ENCODE measurements around the gene NPVF. TPM values are rescaled to one million over a fixed set of nuclear protein-coding genes. Genes with fewer than 3 reads are reported as not detected.

The NPVF gene
- polyA plus RNA-seq, 3 donors, result not detected

GRCh38 chr7:25253714-25254113 is 25.4 kb upstream of the NPVF start:
- no peaks in the 10 kb centered on the region for H3K9me3 ChIP-seq (replicated peaks in 1 of 2; ENCODE audit: control insufficient read depth in 1 of 2, insufficient read depth in 1 of 2, low read length in 2 of 2)
- no peak overlapping the region for H3K4me3 Mint-ChIP-seq
- H3K4me3 ChIP-seq (replicated peaks in 1 of 3; ENCODE audit: low read depth in 2 of 3, low read length in 3 of 3), result no peak overlapping the region
- H3K4me2 ChIP-seq (replicated peaks; ENCODE audit: extremely low read depth, low read length, poor library complexity, severe bottlenecking), result no peak overlapping the region
- H3K27me3 Mint-ChIP-seq (ENCODE audit: low read depth in 3 of 3), result peaks cover 1 to 12% (median 2%) of the 10 kb centered on the region in 3 donors
- peaks cover 0 to 4% (median 0%) of the 10 kb centered on the region in 7 donors for H3K9me3 Mint-ChIP-seq
- no peaks in the 10 kb centered on the region for H3K4me1 ChIP-seq (ENCODE audit: control insufficient read depth in 1 of 2, insufficient read depth in 2 of 2, low read length in 2 of 2)
- no peak for DNase-seq
- no peaks in the 10 kb centered on the region for H3K36me3 Mint-ChIP-seq
- intact Hi-C loops (cut with micrococcal nuclease), result no loop called here
- H3K27ac Mint-ChIP-seq, result no peak overlapping the region
- H4K20me1 ChIP-seq (ENCODE audit: insufficient read depth, low read length), result no peaks in the 10 kb centered on the region
- TF ChIP-seq CTCF (IDR thresholded peaks at IDR 0.05), result no peak
- H3K79me2 ChIP-seq (ENCODE audit: insufficient read depth, low read length), result no peaks in the 10 kb centered on the region
- no peaks in the 10 kb centered on the region for H3K27me3 ChIP-seq (ENCODE audit: control insufficient read depth in 2 of 2, insufficient read depth in 2 of 2, low read length in 2 of 2)
- no peak overlapping the region for H3K27ac ChIP-seq (ENCODE audit: low read depth in 1 of 2, low read length in 2 of 2)
- H3K9ac ChIP-seq (ENCODE audit: insufficient read depth, low read length, poor library complexity, severe bottlenecking), result no peak overlapping the region
- no peaks in the 10 kb centered on the region for H3K36me3 ChIP-seq (replicated peaks in 1 of 2; ENCODE audit: control insufficient read depth in 1 of 2, insufficient read depth in 2 of 2, low read length in 2 of 2)
- H2AFZ ChIP-seq (ENCODE audit: insufficient read depth, low read depth, low read length, poor library complexity, severe bottlenecking), result no peak overlapping the region
- 80% methylated on average over 1 of the region's 1 CpG for WGBS (ENCODE audit: insufficient coverage)
- no peaks in the 10 kb centered on the region for H3K4me1 Mint-ChIP-seq

GRCh38 chr7:25250386-25250785 is 22.1 kb upstream of the NPVF start:
- intact Hi-C loops (cut with micrococcal nuclease), result no loop called here
- WGBS (ENCODE audit: insufficient coverage), result 100% methylated on average over 1 of the region's 3 CpGs
- H3K9me3 ChIP-seq (replicated peaks in 1 of 2; ENCODE audit: control insufficient read depth in 1 of 2, insufficient read depth in 1 of 2, low read length in 2 of 2), result no peaks in the 10 kb centered on the region
- no peak overlapping the region for H3K4me3 Mint-ChIP-seq
- H3K27ac Mint-ChIP-seq, result no peak overlapping the region
- H3K4me1 Mint-ChIP-seq, result no peaks in the 10 kb centered on the region
- H3K4me2 ChIP-seq (replicated peaks; ENCODE audit: extremely low read depth, low read length, poor library complexity, severe bottlenecking), result no peak overlapping the region
- no peaks in the 10 kb centered on the region for H3K4me1 ChIP-seq (ENCODE audit: control insufficient read depth in 1 of 2, insufficient read depth in 2 of 2, low read length in 2 of 2)
- H3K9me3 Mint-ChIP-seq, result peaks cover 0 to 4% (median 0%) of the 10 kb centered on the region in 7 donors
- no peak for TF ChIP-seq CTCF (IDR thresholded peaks at IDR 0.05)
- H4K20me1 ChIP-seq (ENCODE audit: insufficient read depth, low read length), result no peaks in the 10 kb centered on the region
- H3K27me3 Mint-ChIP-seq (ENCODE audit: low read depth in 3 of 3), result peaks cover 1 to 4% (median 2%) of the 10 kb centered on the region in 3 donors
- no peak for DNase-seq
- no peaks in the 10 kb centered on the region for H3K36me3 Mint-ChIP-seq
- no peak overlapping the region for H3K4me3 ChIP-seq (replicated peaks in 1 of 3; ENCODE audit: low read depth in 2 of 3, low read length in 3 of 3)
- H3K79me2 ChIP-seq (ENCODE audit: insufficient read depth, low read length), result no peaks in the 10 kb centered on the region
- no peaks in the 10 kb centered on the region for H3K36me3 ChIP-seq (replicated peaks in 1 of 2; ENCODE audit: control insufficient read depth in 1 of 2, insufficient read depth in 2 of 2, low read length in 2 of 2)
- no peak overlapping the region for H3K27ac ChIP-seq (ENCODE audit: low read depth in 1 of 2, low read length in 2 of 2)
- H2AFZ ChIP-seq (ENCODE audit: insufficient read depth, low read depth, low read length, poor library complexity, severe bottlenecking), result no peak overlapping the region
- no peaks in the 10 kb centered on the region for H3K27me3 ChIP-seq (ENCODE audit: control insufficient read depth in 2 of 2, insufficient read depth in 2 of 2, low read length in 2 of 2)
- H3K9ac ChIP-seq (ENCODE audit: insufficient read depth, low read length, poor library complexity, severe bottlenecking), result no peak overlapping the region

Data from CD14-positive monocyte (primary cell).